ENCODE results near the gene CER1.

The CER1 gene, protein sequence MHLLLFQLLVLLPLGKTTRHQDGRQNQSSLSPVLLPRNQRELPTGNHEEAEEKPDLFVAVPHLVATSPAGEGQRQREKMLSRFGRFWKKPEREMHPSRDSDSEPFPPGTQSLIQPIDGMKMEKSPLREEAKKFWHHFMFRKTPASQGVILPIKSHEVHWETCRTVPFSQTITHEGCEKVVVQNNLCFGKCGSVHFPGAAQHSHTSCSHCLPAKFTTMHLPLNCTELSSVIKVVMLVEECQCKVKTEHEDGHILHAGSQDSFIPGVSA

DNA sequence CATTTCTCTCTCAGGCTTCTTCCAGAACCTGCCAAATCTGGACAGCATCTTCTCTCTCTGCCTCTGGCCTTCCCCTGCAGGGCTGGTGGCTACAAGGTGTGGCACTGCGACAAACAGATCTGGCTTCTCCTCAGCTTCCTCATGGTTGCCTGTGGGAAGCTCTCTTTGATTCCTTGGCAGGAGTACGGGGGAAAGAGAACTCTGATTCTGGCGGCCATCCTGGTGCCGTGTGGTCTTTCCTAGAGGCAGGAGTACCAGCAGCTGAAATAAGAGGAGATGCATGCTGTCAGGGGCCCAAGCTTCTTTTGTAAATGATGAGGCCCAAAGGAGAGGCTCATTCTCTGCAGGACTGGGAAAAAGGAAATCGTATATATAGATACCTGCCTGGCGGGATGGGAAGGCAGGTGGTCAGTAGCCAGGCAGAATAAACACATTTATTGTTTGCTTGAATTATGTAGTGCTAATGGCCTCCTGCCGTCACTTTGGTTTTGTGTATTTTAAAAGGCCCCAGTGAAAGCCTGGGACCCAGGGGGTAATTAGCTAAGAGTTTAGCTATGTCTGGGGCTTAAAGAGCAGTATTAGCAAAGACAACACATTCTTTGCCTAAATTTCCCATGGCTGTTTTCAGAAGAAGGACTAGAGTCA, at the start of gene CER1:
Gene CER1, minus strand, starts transcription at position 343 of the 645 bp plus-strand sequence. Its CDS starts 61 bp downstream, at position 282.
- no peak for DNase-seq

DNA sequence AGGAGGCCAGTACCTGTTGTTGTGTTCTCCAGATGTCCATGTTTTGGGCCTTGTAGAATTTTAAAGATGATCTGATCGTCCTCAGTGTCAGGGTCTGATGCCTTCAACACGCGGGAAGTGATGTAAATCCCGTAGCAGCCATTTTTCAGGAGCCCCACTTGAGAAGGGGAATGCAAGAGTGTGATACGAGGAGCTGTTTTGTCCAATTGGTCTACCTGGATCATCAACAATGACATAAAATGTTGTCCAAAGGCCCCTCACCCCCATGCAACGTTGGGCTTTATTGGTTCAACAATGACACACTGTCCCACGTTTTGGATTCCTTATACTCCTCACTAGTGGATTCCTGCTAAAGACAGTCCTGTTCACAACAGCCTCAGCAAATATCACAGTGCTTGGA, 48.1 kb upstream of the CER1 start:
- no peak for DNase-seq

DNA sequence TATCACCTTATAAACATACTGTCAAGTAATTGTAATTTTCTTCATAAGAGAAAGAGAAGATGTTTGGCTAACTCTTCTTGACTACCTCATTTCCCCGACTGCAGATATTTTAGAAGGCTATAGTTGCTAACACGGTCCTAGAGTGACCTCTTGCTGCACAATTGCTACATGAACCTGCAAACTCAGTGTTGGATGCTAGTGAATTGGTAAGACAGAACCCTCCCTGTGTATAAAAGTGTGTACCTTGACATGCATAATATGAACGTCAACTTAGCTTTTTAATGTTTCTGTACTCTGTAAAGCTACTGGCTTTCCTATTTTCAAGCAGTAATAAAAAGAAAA, 46.7 kb upstream of the CER1 start:
- no peak for DNase-seq

DNA sequence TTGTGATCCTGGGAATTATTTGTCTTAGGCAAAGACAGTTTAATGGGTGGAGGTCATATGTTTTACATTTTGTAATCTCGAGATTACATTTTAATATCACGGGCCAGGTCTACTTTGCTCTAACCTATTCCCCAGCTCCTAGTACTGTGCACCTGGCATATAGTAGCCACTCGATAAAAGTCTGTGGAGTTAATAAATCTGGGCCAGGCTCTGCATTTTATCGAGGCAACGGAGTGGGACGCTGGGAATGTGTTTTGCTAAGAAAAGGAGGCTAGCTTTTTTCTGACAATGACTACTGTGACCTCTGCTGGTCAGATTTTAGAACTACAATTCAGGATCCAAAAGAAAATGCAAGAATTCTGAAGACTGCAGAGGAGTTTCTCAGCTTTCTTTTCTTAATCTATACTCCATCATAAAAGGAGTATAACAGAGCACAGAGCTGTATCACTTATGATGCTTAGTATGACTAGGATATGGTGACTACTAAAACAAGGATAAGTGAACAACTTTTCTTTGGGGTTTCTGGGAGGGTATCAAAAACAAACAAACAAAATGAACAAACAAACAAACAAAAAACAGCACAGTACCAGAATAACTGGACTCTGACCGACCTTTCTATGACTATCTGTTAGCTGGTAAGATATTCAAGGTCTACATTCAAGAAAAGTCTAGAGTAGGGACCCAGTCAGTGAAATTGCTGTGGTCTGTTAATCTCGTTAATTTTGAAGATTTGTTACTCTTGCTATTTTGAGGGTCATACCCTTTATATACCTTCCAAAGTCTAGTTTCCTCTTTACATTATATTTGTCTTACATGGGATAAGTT, 46.1 kb upstream of the CER1 start:
- peak; percentile 5 for DNase-seq

DNA sequence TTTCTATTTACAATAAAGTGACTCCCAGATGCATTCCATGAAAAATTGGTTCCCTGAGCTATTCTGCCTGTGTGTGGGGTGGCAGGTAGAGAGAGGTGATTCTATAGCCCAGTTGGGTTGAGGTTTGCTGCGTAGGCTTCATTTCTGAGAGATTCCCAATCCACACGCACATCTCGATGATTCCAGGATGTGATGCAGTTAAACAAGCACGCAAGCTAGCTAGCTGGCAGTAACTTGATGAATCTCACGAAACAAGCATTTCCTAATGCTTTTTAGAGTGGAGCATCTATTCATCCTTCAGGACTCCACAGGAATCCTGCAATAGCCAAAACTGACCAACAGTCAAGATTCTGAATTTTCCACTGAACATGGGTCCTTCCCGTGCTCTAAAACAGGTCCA, 43.8 kb upstream of the CER1 start:
- no peak for DNase-seq

DNA sequence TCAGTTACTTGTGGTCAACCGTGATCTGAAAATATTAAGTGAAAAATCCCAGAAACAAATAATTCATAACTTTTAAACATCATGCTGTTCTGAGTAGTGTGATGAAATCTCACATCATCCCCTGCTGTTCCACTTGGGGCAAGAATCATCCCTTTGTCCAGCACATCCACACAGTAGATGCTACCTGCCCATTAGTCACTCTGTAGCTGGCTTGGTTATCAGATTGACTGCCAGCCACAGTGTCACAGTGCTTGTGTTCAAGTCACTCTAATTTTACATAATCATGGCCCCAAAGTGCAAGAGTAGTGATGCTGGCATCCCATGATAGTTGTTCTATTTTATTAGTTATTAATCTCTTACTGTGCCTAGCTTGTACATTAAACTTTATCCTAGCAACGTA, 39.1 kb upstream of the CER1 start:
- DNase-seq = no peak

DNA sequence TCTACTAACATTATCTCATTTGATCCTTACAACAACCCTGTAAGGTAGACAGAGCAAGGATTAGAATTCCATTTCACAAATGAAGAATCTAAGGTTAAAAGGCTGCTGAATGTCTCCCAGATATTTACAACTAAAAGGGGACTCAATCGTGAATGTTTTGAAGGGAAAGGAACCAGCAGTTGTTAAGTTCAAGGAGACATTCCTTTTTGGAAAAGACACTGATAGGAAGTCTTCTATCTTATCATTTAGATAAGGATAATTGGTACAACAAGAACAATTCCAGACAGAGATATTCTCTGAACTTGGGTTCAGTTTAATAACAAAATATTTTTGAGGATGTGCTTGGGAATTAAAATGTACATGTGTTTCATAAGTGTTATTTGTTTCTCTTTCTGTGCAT, 37.5 kb upstream of the CER1 start:
- no peak for DNase-seq

DNA sequence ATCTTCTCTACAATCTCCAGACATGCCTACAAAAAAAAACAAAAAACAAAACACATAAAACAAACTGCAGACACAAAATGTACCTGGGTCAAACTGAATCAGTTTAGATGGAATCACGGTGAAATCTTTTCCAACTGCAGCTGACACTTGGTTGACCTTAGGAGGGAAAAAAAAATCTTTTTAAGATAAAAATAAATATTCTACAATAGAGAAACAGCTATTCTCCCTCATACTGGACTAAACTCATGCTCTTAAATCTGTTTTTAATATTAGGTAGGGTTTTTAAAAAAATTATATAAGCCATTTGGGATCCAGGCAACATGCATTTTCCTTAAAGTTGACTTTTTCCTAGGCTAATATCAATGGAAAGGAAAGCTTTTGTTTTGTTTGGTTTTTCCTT, 33.8 kb upstream of the CER1 start:
- no peak for DNase-seq

DNA sequence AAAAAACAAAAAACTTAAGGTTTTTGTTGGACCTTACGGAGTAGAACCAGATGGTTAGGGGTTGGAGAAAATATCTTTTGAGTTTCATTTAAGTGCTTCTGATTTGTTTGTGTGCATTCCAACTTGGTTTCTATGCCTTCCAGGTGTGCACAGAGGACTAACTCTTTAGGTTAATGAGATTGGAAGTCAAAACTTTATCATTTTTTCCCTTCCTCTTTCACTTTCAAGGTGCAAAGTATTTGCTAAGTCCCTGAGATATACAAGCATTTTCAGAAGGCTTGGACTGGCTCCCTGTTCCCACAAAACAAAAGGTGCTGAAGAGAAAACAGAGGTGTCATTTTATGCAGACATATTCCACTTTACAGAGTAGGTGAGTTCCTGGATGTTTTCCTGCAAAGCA, 30.3 kb upstream of the CER1 start:
- DNase-seq = no peak

DNA sequence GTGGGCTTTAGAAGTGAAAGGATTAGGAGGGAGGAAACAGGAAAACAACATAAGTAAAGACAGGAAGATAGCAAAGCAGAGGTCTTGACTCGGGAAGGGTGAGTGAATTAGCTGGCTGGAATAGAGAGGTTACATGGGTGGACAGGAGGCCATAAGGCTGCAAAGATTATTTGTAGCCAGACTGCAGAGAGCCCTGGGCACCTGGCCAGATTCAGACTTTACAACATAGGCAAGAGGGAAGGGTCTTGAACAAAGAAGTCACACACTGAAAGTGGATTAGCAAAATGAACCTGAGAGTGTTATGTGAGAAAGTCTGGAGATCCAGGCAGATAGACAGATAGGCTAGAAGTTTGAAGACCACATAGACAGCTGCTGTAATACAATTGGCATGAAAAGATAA, 29.7 kb upstream of the CER1 start:
- no peak for DNase-seq

DNA sequence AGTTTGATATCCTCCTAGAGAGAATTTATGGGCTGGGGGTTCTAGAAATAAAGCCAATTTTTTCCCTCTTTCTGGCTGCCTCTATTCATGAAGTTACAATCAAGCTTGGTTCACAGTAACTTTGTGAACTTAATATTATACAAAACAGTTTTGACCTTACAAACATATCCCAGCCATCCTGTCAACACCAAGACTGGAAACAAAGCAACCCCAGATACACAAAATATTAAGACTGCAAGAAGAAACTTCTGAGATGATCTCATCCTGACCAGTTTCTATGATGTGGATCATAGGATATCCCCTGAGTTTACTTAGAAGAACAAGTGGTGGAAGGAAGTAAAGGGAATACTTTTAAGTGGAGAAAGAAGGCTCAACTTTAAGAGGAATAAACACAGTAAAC, 28.3 kb upstream of the CER1 start:
- DNase-seq = no peak

DNA sequence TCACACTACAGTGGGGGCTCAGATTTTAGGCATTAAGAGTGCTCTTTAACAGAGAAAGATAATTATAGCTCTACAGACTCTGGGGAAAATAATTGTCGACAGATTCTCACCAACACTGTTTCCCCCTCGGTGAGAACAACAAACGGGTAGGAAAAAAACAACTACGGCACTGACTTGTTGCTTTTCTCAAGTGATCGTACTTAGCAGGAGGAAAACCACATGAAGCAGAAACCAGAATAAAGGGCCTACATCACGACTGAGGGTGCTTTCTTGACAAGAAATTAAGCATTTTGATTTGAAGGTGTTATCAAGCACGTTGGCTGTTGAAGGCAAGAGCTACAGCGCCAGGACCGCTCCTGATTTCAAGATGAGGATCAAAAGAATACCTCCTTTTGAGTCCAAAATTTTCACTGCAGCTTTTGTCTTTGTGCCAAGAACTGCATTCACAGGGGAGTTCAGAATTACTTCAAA, 27.2 kb upstream of the CER1 start:
- DNase-seq = no peak

DNA sequence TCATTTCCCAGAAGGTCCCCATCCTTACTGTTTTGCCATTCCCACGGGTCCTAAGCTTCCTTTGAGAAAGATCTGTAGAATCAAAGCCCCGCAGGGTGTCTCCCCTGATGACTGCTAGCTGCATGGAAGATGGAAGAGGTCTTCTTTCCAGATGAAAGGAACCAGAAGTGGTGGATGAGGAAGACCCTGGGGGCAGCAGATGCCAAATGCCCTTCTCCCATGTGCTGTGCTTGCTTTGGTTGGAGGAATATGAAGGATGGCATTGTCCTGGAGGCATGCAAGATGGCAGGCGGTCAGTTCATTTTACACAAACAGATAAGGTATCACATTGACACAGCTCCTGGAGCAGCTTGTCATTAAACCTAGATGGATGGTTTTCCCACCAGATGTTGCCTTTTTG, 25.8 kb upstream of the CER1 start:
- DNase-seq = no peak

DNA sequence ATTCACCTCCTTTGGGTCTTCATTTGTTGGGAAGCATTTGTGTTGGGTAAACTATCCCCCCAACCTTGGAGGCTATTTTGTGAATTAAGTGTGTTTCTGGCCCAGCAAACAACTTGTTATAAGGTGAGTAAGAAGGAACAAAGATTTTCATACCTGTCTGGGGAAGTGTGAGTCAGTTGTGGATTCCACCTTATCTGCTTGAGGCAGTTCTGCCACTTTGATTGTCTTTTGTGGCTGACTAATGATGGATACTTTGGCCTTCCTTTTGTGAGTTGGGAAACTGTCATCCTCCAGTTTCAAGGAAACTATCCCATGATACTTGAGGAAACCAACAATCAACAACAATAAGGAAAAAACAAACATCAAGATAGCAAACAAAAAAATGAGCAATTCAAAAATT, 24.6 kb upstream of the CER1 start:
- no peak for DNase-seq

DNA sequence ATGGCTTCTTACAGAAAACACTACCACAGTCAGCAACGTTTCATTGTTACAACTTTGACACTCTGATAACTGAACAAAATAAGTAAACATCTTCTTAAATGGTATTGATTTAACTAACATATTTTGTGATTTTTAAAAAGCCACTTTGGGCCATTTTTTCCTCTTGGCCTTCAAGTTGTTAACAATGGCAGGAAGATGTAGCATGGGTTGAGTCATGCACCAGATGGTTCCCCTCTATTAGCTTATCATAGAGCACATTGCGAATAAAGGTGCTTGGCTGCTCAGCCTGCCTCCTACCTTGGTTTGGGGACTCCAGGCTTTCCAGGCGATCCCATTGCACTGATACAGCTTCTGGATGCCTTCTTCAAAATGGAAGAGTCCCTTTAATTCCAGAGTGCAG, 24.1 kb upstream of the CER1 start:
- DNase-seq = no peak

DNA sequence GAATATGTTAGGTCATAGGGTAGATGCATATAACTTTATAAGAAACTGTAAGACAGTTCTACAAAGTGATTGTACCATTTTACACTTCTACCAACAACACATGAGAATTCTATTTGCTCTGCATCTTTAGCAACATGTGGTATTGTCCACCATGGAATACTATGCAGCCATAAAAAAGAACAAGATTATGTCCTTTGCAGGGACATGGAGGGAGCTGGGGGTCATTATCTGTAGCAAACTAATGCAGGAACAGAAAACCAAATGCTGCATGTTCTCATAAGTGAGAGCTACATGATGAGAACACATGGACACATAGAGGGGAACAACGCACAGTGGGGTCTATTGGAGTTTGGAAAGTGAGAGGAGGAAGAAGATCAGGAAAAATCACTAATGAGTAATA, 22.2 kb upstream of the CER1 start:
- DNase-seq = no peak

DNA sequence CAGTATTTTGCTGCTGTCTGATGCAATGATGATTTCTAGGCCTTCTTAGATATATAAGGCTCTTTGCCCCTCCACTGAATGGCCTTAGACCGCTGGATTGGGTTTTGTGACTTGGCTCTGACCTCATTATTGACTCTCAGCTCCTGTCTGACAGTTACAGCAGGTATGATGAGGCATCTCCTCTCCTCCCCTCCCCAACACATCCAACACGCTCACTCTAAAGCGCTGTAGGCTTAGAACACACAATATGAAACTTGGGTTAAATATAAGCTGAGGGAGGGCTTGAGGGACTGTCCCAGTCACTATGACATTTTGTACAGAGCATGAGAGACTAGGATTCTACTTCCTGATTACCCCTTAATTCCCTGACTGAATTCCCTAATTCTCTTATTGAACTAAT, 18.8 kb upstream of the CER1 start:
- no peak for DNase-seq

DNA sequence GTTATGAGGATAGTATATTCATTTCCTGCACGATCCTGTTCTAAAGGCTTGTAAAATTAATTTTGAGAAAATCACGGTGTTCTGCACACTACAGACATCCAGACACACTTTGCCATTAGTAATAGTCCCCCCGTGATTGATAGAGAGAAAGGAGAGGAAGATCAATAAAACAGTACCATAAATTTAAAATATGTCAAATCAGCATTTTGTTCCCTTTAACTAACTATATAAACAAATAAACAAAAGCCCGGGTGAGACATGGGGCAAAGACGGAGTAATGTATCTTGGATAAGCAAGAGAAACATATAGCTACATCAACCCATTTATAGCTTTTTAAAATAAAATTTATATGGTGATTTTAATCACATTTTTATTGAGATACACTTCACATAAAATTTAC, 10.6 kb upstream of the CER1 start:
- DNase-seq = no peak

DNA sequence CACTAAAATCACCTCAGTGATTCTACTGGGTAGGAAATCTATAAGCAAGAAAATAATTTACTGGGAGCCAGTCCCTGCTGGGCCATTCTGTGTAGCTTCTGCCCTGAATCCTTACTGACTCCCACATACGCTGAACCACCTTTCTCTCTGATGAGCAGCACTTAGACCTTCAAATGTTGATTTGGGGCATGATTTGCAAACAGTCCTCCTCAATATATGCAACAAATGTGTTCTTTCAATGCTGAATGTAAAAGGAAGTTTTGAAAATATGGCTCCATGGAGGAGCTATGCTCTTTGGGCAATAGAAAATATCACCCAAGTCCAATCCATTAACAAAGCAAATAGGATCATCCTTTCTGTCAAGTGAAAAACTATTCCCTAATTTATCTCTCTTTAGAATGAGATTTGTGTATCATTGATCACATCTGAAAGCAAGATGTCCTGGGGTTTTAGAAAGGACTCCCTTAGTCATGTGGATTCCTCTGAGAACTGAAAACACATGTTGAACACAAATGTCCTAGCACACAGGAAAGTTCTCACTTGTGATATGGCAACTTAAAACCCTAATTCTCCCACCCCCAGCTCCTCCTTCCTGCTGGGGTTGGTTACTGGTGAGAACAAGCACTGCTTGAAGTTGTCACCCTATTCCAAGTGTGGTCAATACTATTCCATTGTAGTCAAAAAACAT, 8.9 kb upstream of the CER1 start:
- no peak for DNase-seq

DNA sequence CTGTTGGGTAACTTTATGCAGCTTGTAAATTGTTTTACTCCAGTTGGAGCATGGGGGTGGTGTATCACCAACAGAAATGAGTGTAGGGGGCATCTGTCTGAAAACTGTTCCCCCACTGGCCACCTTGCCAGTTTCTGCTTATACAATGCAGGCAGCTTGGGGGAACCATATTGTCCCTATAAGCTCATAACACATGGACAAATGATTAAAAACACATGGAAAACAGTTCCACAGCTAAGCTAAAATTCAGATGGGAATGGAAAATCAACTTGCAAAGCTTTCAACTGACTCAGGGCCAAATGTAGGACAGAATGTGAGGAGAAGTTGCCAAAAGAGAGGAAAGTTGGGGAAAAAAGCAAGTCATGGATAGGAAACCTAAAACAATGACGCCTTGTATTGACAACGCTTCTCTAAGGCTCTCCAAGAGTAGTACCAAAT, 7.9 kb upstream of the CER1 start:
- no peak for DNase-seq

DNA sequence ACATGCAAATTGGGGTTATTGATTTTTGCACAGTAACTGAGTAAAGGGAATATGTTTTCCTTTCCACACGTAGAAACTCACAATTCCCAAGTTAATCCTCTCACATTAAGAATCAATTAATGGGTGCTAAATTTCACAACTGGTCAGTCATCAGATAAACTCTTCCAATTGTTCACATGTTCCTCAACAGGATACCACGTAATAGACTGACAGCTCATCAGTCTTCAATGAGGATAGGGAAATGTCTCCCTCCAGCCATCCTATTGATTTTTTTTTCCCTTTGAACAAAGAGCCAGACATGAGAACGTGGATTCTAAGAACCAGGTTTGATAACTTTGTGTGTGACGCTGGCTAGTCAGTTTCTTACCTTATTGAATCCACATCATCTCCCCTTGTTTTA, 768 bp upstream of the CER1 start:
- no peak for DNase-seq

DNA sequence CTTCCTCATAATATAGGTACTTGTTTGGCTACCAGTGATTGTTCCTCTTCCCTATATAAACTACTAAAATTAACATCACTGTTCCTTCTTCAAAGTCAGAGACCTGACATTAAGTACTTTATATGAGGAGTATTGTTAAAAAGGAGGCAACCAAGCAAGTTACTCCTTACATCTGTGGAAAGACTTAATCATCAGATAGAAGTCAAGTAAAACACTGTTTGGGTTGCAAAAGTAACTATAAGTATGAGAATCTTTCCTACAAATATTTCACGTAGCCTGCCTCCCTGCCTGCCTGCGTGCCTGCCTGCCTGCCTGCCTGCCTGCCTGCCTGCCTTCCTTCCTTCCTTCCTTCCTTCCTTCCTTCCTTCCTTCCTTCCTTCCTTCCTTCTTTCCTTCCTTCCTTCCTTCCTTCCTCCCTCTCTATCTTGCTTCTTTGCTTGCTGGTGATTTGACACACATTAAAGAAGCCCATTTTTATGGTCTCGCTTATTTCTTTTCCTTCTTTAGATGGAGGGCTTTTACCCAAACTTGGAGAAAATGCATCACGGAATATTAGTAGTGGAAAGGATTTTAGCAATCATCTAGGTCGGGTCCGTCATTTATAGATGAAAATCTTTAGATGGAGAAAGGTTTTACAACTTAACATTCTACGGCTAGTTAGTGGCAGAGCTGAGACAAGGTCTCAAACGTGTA, 3.2 kb downstream of the CER1 start:
- DNase-seq = no peak

DNA sequence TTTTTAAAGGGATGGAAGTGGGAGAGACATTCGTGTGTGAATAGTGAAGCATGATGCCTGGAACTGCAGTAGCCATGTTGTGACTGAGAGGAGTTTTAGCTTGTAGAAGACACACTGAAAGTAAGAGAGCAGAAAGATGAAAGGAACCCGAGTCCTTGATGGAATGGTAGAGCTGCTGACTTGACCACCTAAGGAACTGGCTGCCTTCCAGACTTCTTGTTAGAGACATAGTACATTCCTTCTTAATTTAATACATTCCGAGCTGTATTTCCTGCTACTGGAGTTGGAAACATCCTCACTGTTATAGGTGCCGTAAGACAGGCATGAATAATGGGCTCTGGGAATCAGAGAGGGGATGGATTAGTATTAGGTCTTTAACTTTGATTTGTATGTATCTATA, 7.4 kb downstream of the CER1 start:
- DNase-seq = no peak
